Panc1 (cell line): ENCODE measurements around the gene TRRAP. TPM values are rescaled to one million over a fixed set of nuclear protein-coding genes. Genes with fewer than 3 reads are reported as not detected.

Experiments used
- ATAC-seq: fragments of 200-7000 bp; cut with Tn5 transposase; 2 replicates; pipeline ENCODE4 v1.9.1; 2020; ENCODE audit warnings: mild to moderate bottlenecking, moderate library complexity
- BruUV-seq: library from RNA; stranded (reverse); fragments of 400-500 nt; replicated peaks from 2 replicates; lab custom pipeline; 2021; lab: Mats Ljungman, UMichigan
- CTCF ChIA-PET: fragments of 300-600 bp; sonication (Branson Sonifier 250); formaldehyde crosslinking; loops from one replicate; lab custom pipeline; 2022; ENCODE audit warnings: antibody characterized with exemption; lab: Charles Lee
- POLR2A ChIA-PET: fragments of 300-600 bp; sonication (Branson Sonifier 250); formaldehyde crosslinking; loops from one replicate; lab custom pipeline; 2022; ENCODE audit warnings: antibody characterized with exemption; lab: Charles Lee
- DNase-seq: peaks from one replicate; pipeline ENCODE4 v3.0.0-alpha.2; 2010; ENCODE audit warnings: low read depth, low spot score
- H3K27ac ChIP-seq: 2 replicates; pipeline ENCODE4 v1.5.1; 2011; ENCODE audit warnings: mild to moderate bottlenecking, low read length, inconsistent platforms
- H3K27me3 ChIP-seq: fragments of 200-500 bp; sonication (Bioruptor generic); 2 replicates; pipeline ENCODE4 v1.6.0; 2014; ENCODE audit warnings: low read length, inconsistent platforms; ENCODE audit not compliant: control insufficient read depth, insufficient read depth
- H3K36me3 ChIP-seq: fragments of 200-500 bp; sonication (Bioruptor generic); 2 replicates; pipeline ENCODE4 v1.5.1; 2014; ENCODE audit warnings: inconsistent platforms, mild to moderate bottlenecking, low read length, moderate library complexity; ENCODE audit not compliant: control insufficient read depth, insufficient read depth
- H3K4me1 ChIP-seq: 2 replicates; pipeline ENCODE4 v1.5.1; 2011; ENCODE audit warnings: inconsistent platforms, mild to moderate bottlenecking, low read length, moderate library complexity; ENCODE audit not compliant: control insufficient read depth, insufficient read depth
- H3K4me3 ChIP-seq, 2 experiments: 2 replicates each; pipeline ENCODE4 v1.5.1; 2011 to 2012; ENCODE audit warnings: low read depth in 2 of 2, low read length in 2 of 2, mild to moderate bottlenecking in 2 of 2, inconsistent platforms in 1 of 2, moderate library complexity in 1 of 2
- H3K9me3 ChIP-seq: fragments of 200-500 bp; sonication (Bioruptor generic); 2 replicates; pipeline ENCODE4 v1.5.1; 2014; ENCODE audit warnings: low read depth, mild to moderate bottlenecking, inconsistent platforms, low read length, moderate library complexity; ENCODE audit not compliant: control insufficient read depth, insufficient read depth
- POLR2AphosphoS5 ChIP-seq: IDR thresholded peaks from 2 replicates; pipeline ENCODE4 v1.6.1; 2012; ENCODE audit warnings: mild to moderate bottlenecking, low read depth, low read length, moderate library complexity
- SIN3A ChIP-seq: IDR thresholded peaks from 2 replicates; pipeline ENCODE4 v1.6.1; 2012; ENCODE audit warnings: low read depth, mild to moderate bottlenecking, low read length, moderate library complexity, borderline replicate concordance; ENCODE audit not compliant: insufficient read depth
- TCF7L2 ChIP-seq: IDR thresholded peaks from 2 replicates; pipeline ENCODE4 v1.6.1; 2011; ENCODE audit warnings: mild to moderate bottlenecking, low read depth, low read length, inconsistent platforms
- in situ Hi-C: cut with HindIII; loops from 2 replicates; pipeline ENCODE4 v1.10.0; 2016; ENCODE audit warnings: low sequenced_read_pairs, low pct_unique_long_range_greater_than_20kb
- intact Hi-C: fragments of 100-400 bp; cut with micrococcal nuclease; formaldehyde crosslinking; loops from one replicate; pipeline ENCODE4 v1.10.0; 2022; ENCODE audit not compliant: unreplicated experiment
- total RNA-seq: library from RNA; stranded (reverse); gene quantifications from one replicate; pipeline ENCODE4 v1.2.1, GENCODE V29; 2021; ENCODE audit not compliant: unreplicated experiment
- TF ChIP-seq, protein P1 (sequence below): fragments of 450-650 bp; IDR thresholded peaks from 2 replicates; pipeline ENCODE4 v1.5.1; 2017; ENCODE audit warnings: mild to moderate bottlenecking
- TF ChIP-seq, protein P2 (sequence below), 2 experiments: IDR thresholded peaks; 2 replicates each; pipeline ENCODE4 v1.6.1; 2011 to 2012; ENCODE audit warnings: low read depth in 2 of 2, control low read depth in 1 of 2, low read length in 1 of 2, mild to moderate bottlenecking in 1 of 2, moderate library complexity in 1 of 2; ENCODE audit not compliant: insufficient read depth in 1 of 2

The TRRAP gene
- total RNA-seq, 1 experiment from 2014 or later: 44.9 TPM

DNA sequence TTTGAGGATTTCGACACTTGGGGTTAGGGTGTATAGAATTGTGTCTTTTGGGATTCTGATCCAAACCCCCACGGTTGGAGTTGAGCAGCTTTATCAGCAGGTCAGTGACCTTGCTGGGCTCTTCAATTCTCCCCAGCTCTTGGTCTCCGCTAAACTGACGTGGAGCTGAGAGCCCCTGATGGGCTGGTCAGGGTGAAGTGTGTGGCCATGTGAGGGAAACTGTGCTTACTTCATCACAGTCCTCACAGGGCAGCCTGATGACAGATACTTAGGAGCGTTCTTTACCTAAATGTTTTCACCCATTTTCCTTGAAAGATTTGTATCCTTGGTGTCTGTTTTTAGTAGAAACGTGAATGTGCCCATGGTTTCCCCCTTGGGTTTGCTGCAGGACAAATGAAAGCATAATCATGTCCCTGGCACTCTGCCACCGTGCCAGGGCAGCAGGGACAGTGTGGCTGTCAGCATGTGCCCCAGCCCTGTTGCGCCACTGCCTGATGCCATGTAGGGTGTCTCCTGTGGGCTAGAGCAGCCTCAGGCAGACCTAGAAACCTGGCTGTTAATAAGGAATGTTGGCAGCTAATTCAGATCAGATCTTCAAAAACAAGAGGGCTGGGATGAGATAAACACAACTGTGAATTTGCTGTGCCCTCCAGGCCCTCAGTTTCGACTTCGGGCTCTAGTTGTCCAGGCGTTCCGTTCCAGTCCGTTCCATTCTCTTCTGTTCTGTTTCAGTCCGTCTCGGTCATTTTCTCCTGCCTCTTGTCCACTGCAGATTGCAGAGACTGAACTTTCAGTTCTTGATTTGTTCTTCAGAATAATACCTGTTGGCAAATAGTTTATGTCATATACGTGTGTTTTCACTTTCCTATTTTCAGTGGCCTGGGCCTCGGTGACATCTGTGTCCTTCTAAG, 96.8 kb downstream of the TRRAP start:
- H3K4me3 ChIP-seq: no peak overlapping the region
- H3K4me1 ChIP-seq: no peaks in the 10 kb centered on the region
- TF ChIP-seq TCF7L2 (no peak), SIN3A (no peak)
- in situ Hi-C loops: no loop called here
- DNase-seq: no peak
- no peak for ATAC-seq
- ChIA-PET POLR2A (no interaction called here), CTCF (no interaction called here)
- no peaks in the 10 kb centered on the region for H3K27me3 ChIP-seq
- H3K9me3 ChIP-seq: no peaks in the 10 kb centered on the region
- intact Hi-C loops: no loop called here
- H3K27ac ChIP-seq: no peak overlapping the region
- H3K36me3 ChIP-seq: peaks cover 41% of the 10 kb centered on the region
- no TSS peak for BruUV-seq

DNA sequence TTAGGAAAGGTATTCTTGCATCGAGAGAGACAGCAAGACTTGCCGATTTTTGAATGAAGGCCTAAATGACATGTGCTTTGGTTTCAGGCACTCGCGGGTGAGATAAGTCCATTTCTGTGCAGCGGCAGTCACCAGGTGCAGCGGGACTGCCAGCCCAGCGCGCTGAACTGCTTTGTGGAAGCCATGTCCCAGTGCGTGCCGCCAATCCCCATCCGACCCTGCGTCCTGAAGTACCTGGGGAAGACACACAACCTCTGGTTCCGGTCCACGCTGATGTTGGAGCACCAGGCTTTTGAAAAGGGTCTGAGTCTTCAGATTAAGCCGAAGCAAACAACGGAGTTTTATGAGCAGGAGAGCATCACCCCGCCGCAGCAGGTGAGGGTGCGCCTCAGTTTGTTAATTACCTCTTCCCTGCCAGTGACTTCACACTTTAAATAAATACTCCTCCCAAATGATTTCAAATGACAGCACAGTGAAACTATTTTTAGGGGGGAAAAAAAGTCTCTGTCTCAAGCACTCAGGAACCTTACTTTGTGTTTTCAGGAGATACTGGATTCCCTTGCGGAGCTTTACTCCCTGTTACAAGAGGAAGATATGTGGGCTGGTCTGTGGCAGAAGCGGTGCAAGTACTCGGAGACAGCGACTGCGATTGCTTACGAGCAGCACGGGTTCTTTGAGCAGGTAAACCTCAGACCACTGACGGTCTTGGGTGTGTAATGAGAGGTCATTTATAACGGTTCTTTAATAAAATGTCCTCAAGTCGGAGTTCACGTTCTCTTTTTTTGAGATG, 98.3 kb downstream of the TRRAP start:
- Histone ChIP-seq H3K4me3 (no peak overlapping the region), H3K27me3 (no peaks in the 10 kb centered on the region), H3K4me1 (no peaks in the 10 kb centered on the region), H3K9me3 (no peaks in the 10 kb centered on the region), H3K36me3 (peaks cover 32% of the 10 kb centered on the region), H3K27ac (no peak overlapping the region)
- CTCF ChIA-PET: no interaction called here
- in situ Hi-C loops: no loop called here
- POLR2A ChIA-PET: no interaction called here
- TF ChIP-seq TCF7L2 (no peak), SIN3A (no peak), POLR2AphosphoS5 (no peak)
- TF ChIP-seq, protein P1, sequence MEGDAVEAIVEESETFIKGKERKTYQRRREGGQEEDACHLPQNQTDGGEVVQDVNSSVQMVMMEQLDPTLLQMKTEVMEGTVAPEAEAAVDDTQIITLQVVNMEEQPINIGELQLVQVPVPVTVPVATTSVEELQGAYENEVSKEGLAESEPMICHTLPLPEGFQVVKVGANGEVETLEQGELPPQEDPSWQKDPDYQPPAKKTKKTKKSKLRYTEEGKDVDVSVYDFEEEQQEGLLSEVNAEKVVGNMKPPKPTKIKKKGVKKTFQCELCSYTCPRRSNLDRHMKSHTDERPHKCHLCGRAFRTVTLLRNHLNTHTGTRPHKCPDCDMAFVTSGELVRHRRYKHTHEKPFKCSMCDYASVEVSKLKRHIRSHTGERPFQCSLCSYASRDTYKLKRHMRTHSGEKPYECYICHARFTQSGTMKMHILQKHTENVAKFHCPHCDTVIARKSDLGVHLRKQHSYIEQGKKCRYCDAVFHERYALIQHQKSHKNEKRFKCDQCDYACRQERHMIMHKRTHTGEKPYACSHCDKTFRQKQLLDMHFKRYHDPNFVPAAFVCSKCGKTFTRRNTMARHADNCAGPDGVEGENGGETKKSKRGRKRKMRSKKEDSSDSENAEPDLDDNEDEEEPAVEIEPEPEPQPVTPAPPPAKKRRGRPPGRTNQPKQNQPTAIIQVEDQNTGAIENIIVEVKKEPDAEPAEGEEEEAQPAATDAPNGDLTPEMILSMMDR: no peak
- TF ChIP-seq, protein P2, sequence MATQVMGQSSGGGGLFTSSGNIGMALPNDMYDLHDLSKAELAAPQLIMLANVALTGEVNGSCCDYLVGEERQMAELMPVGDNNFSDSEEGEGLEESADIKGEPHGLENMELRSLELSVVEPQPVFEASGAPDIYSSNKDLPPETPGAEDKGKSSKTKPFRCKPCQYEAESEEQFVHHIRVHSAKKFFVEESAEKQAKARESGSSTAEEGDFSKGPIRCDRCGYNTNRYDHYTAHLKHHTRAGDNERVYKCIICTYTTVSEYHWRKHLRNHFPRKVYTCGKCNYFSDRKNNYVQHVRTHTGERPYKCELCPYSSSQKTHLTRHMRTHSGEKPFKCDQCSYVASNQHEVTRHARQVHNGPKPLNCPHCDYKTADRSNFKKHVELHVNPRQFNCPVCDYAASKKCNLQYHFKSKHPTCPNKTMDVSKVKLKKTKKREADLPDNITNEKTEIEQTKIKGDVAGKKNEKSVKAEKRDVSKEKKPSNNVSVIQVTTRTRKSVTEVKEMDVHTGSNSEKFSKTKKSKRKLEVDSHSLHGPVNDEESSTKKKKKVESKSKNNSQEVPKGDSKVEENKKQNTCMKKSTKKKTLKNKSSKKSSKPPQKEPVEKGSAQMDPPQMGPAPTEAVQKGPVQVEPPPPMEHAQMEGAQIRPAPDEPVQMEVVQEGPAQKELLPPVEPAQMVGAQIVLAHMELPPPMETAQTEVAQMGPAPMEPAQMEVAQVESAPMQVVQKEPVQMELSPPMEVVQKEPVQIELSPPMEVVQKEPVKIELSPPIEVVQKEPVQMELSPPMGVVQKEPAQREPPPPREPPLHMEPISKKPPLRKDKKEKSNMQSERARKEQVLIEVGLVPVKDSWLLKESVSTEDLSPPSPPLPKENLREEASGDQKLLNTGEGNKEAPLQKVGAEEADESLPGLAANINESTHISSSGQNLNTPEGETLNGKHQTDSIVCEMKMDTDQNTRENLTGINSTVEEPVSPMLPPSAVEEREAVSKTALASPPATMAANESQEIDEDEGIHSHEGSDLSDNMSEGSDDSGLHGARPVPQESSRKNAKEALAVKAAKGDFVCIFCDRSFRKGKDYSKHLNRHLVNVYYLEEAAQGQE (IDR thresholded peaks at IDR 0.05; ENCODE audit: insufficient read depth in 1 of 2, low read depth in 2 of 2, low read length in 1 of 2): no peak
- DNase-seq (no peak), ATAC-seq (no peak)
- intact Hi-C loops: no loop called here
- BruUV-seq: no TSS peak
